GM19328 (cell line): Measurements from ENCODE around the gene DDX56.

Source experiments
- ATAC-seq: cut with Tn5 transposase; IDR thresholded peaks from one replicate; pipeline ENCODE4 v1.9.1; 2021; ENCODE audit warnings: mild to moderate bottlenecking, moderate library complexity; ENCODE audit not compliant: unreplicated experiment

The DDX56 gene

GRCh38 chr7:44537442-44537841 is 36.3 kb downstream of the DDX56 start:
- ATAC-seq = no peak

GRCh38 chr7:44536090-44536489 is 37.6 kb downstream of the DDX56 start:
- ATAC-seq = no peak

GRCh38 chr7:44535348-44536064 is 38.2 kb downstream of the DDX56 start:
- ATAC-seq = no peak

- ATAC-seq = no peak
Observed at GRCh38 chr7:44534501-44534900, 39.2 kb downstream of the DDX56 start.

GRCh38 chr7:44534087-44534486 is 39.6 kb downstream of the DDX56 start:
- no peak for ATAC-seq

- ATAC-seq = no peak
Observed at GRCh38 chr7:44533301-44534055, 40.2 kb downstream of the DDX56 start.

- no peak for ATAC-seq
Observed at GRCh38 chr7:44531421-44532380, 42.0 kb downstream of the DDX56 start.

- no peak for ATAC-seq
Observed at GRCh38 chr7:44530990-44531389, 42.7 kb downstream of the DDX56 start.

GRCh38 chr7:44524811-44525388 is 48.8 kb downstream of the DDX56 start:
- ATAC-seq = no peak

- no peak for ATAC-seq
Observed at GRCh38 chr7:44522315-44522714, 51.4 kb downstream of the DDX56 start.

GRCh38 chr7:44521347-44522095 is 52.2 kb downstream of the DDX56 start:
- no peak for ATAC-seq

GRCh38 chr7:44520574-44520973 is 53.1 kb downstream of the DDX56 start:
- ATAC-seq = no peak

GRCh38 chr7:44519546-44519945 is 54.2 kb downstream of the DDX56 start:
- no peak for ATAC-seq

- ATAC-seq = no peak
Observed at GRCh38 chr7:44518761-44519160, 54.9 kb downstream of the DDX56 start.

- no peak for ATAC-seq
Observed at GRCh38 chr7:44517175-44517574, 56.5 kb downstream of the DDX56 start.
